HG03045 (cell line): Measurements from ENCODE around the gene ZNF554.

ENCODE experiments used
- ATAC-seq: cut with Tn5 transposase; IDR thresholded peaks from one replicate; pipeline ENCODE4 v1.9.1; 2021; ENCODE audit warnings: mild to moderate bottlenecking, moderate library complexity; ENCODE audit not compliant: unreplicated experiment

Gene ZNF554

GRCh38 chr19:2824129-2824528, 4.5 kb downstream of the ZNF554 start:
- no peak for ATAC-seq

- ATAC-seq: no peak
These were observed 7.4 kb downstream of the ZNF554 start for GRCh38 chr19:2827022-2827421.

GRCh38 chr19:2827840-2828489, 8.3 kb downstream of the ZNF554 start:
- ATAC-seq: no peak

- ATAC-seq: no peak
These were observed 14.7 kb downstream of the ZNF554 start for GRCh38 chr19:2834294-2834871.

- no peak for ATAC-seq
These were observed 17.8 kb downstream of the ZNF554 start for GRCh38 chr19:2837430-2837829.

- peak; percentile 94 for ATAC-seq
These were observed 21.4 kb downstream of the ZNF554 start, which contains the start of gene ZNF555 for GRCh38 chr19:2840794-2841791. ZNF555 (plus strand) TSS chr19:2841475; CDS start chr19:2841573, 98 bp downstream.

- ATAC-seq: no peak
These were observed 22.3 kb downstream of the ZNF554 start for GRCh38 chr19:2841855-2842574.

- no peak for ATAC-seq
These were observed 25.4 kb downstream of the ZNF554 start for GRCh38 chr19:2845107-2845506.

GRCh38 chr19:2846180-2846894, 26.7 kb downstream of the ZNF554 start:
- ATAC-seq: no peak

GRCh38 chr19:2847507-2847906, 27.8 kb downstream of the ZNF554 start:
- no peak for ATAC-seq

GRCh38 chr19:2848616-2849015, 28.9 kb downstream of the ZNF554 start:
- ATAC-seq: no peak

GRCh38 chr19:2850256-2850925, 30.7 kb downstream of the ZNF554 start:
- ATAC-seq: no peak

- ATAC-seq: no peak
These were observed 32.9 kb downstream of the ZNF554 start for GRCh38 chr19:2852598-2852997.

- no peak for ATAC-seq
These were observed 33.4 kb downstream of the ZNF554 start for GRCh38 chr19:2853015-2853606.

- ATAC-seq: no peak
These were observed 35.2 kb downstream of the ZNF554 start for GRCh38 chr19:2854849-2855248.

GRCh38 chr19:2856457-2857050, 36.9 kb downstream of the ZNF554 start:
- no peak for ATAC-seq

GRCh38 chr19:2858864-2859263, 39.2 kb downstream of the ZNF554 start:
- no peak for ATAC-seq

GRCh38 chr19:2863816-2864215, 44.1 kb downstream of the ZNF554 start:
- no peak for ATAC-seq
